DMS 273 (cell line): ENCODE data around the gene POU2AF1.
"Not testable (repeated sequence)": the region's sequence is repeated elsewhere in the genome, so short reads cannot be mapped to it uniquely, and the experiment has no call there.

Experiments used
- DNase-seq: peaks from one replicate; lab custom pipeline; 2025; ENCODE audit not compliant: unreplicated experiment; lab: John Stamatoyannopoulos, UW

POU2AF1 gene

GRCh38 chr11:111320728-111321568 lies 58.1 kb downstream of the POU2AF1 start:
- DNase-seq = peak; percentile 6

- DNase-seq = not testable (repeated sequence)
These were observed 58.9 kb downstream of the POU2AF1 start for GRCh38 chr11:111320199-111320598.

GRCh38 chr11:111319296-111319695 lies 59.8 kb downstream of the POU2AF1 start:
- no peak for DNase-seq

GRCh38 chr11:111312076-111312475 lies 67.0 kb downstream of the POU2AF1 start:
- DNase-seq = no peak

GRCh38 chr11:111310723-111311122 lies 68.4 kb downstream of the POU2AF1 start:
- no peak for DNase-seq

- DNase-seq = peak; percentile 69
These were observed 69.0 kb downstream of the POU2AF1 start for GRCh38 chr11:111310088-111310487.

- no peak for DNase-seq
These were observed 69.7 kb downstream of the POU2AF1 start for GRCh38 chr11:111309215-111309915.

GRCh38 chr11:111308140-111308539 lies 70.9 kb downstream of the POU2AF1 start:
- DNase-seq = peak; percentile 96

- peak; percentile 26 for DNase-seq
These were observed 71.5 kb downstream of the POU2AF1 start for GRCh38 chr11:111307472-111308108.

GRCh38 chr11:111306321-111306720 lies 72.8 kb downstream of the POU2AF1 start:
- DNase-seq = no peak

- DNase-seq = no peak
These were observed 73.2 kb downstream of the POU2AF1 start for GRCh38 chr11:111305876-111306275.

GRCh38 chr11:111305162-111305802 lies 73.8 kb downstream of the POU2AF1 start:
- DNase-seq = no peak

GRCh38 chr11:111303461-111303860 lies 75.6 kb downstream of the POU2AF1 start:
- peak; percentile 85 for DNase-seq

- DNase-seq = peak; percentile 38
These were observed 76.8 kb downstream of the POU2AF1 start for GRCh38 chr11:111302298-111302697.
